ENCODE results near the gene CTBP1. TPM values are rescaled to one million over a fixed set of nuclear protein-coding genes. Genes with fewer than 3 reads are reported as not detected.
A peak's percentile ranks its signal among the peaks of the same experiment; 100 is the strongest.

The CTBP1 gene
- total RNA-seq, 1 experiment from 2014 or later: 223 TPM

DNA sequence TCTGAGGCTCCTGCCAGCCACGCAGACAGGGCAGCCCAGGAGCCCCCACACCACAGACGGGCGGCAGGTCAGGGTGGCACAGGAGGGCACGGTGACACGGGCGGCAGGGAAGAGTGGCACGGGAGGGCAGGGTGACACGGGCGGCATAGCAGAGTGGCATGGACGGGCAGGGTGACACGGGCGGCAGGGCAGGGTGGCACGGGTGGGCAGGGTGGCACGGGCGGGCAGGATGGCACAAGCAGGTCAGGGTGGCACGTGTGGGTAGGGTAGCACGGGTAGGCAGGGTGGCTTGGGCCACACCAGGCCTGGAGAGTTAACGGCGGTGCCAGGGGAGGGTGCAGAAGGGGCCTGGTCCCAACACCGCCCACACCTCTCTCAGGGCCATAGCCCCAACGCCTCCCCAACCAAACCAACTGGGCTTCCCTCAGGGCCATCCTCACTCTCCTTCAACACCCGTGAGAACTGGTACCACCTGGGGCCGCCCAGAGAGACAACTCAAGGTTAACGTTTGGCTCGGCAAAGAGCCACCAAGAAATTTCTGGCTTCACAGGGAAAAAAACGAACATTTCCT, 3.4 kb downstream of the CTBP1 start:
- CTCF ChIA-PET: no interaction called here
- POLR2A ChIA-PET (ENCODE audit: unreplicated experiment): no interaction called here
- H3K27ac ChIP-seq (ENCODE audit: low read length): no peak overlapping the region
- no peak overlapping the region for H2AFZ ChIP-seq (ENCODE audit: low read length)
- no peak for ATAC-seq
- TF ChIP-seq EZH2phosphoT487 (IDR thresholded peaks at IDR 0.05; ENCODE audit: borderline replicate concordance, low read length): no peak
- TF ChIP-seq, protein P1, sequence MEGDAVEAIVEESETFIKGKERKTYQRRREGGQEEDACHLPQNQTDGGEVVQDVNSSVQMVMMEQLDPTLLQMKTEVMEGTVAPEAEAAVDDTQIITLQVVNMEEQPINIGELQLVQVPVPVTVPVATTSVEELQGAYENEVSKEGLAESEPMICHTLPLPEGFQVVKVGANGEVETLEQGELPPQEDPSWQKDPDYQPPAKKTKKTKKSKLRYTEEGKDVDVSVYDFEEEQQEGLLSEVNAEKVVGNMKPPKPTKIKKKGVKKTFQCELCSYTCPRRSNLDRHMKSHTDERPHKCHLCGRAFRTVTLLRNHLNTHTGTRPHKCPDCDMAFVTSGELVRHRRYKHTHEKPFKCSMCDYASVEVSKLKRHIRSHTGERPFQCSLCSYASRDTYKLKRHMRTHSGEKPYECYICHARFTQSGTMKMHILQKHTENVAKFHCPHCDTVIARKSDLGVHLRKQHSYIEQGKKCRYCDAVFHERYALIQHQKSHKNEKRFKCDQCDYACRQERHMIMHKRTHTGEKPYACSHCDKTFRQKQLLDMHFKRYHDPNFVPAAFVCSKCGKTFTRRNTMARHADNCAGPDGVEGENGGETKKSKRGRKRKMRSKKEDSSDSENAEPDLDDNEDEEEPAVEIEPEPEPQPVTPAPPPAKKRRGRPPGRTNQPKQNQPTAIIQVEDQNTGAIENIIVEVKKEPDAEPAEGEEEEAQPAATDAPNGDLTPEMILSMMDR (conservative IDR thresholded peaks at IDR 0.05; ENCODE audit: low read depth, low read length): no peak
- no peak for TF ChIP-seq EZH2 (IDR thresholded peaks at IDR 0.05; ENCODE audit: low read length, unreplicated experiment)
- H3K27me3 ChIP-seq (ENCODE audit: low read length): no peaks in the 10 kb centered on the region
- intact Hi-C loops (cut with micrococcal nuclease): no loop called here
- H3K9me3 ChIP-seq (ENCODE audit: low read length): no peaks in the 10 kb centered on the region
- H3K36me3 ChIP-seq (ENCODE audit: low read depth, low read length): no peaks in the 10 kb centered on the region; the same call in 1 of the 2 replicates
- H3F3A ChIP-seq (ENCODE audit: low read length, unreplicated experiment): no peaks in the 10 kb centered on the region
- peaks cover 15% of the 10 kb centered on the region; the same call in 1 of the 2 replicates for H4K20me1 ChIP-seq (ENCODE audit: low read length)
- H3K4me1 ChIP-seq (ENCODE audit: insufficient read depth, low read length): peaks cover 22% of the 10 kb centered on the region
- H3K4me3 ChIP-seq (ENCODE audit: low read length): peak overlapping the region; percentile 90; the same call in 1 of the 2 replicates
- H3K79me2 ChIP-seq (ENCODE audit: low read length): peaks cover 84% of the 10 kb centered on the region
- DNase-seq: no peak
- peak overlapping the region; percentile 93; the same call in 1 of the 2 replicates for H3K4me2 ChIP-seq (ENCODE audit: low read length)
- no TSS peak for BruUV-seq (replicated peaks)
- H3K9me2 ChIP-seq (replicated peaks; ENCODE audit: low read length): no peaks in the 10 kb centered on the region
- H3K9ac ChIP-seq (ENCODE audit: low read length): no peak overlapping the region

GRCh38 chr4:1244978-1245471, 3.9 kb downstream of the CTBP1 start:
- Histone ChIP-seq H3K4me1 (ENCODE audit: insufficient read depth, low read length) (peaks cover 19% of the 10 kb centered on the region), H2AFZ (ENCODE audit: low read length) (no peak overlapping the region), H3K27ac (ENCODE audit: low read length) (no peak overlapping the region), H3K9me2 (replicated peaks; ENCODE audit: low read length) (no peaks in the 10 kb centered on the region), H3K36me3 (ENCODE audit: low read depth, low read length) (no peaks in the 10 kb centered on the region; the same call in 1 of the 2 replicates), H3K27me3 (ENCODE audit: low read length) (no peaks in the 10 kb centered on the region), H3K4me2 (ENCODE audit: low read length) (no peak overlapping the region), H3K4me3 (ENCODE audit: low read length) (no peak overlapping the region), H3K9ac (ENCODE audit: low read length) (no peak overlapping the region), H4K20me1 (ENCODE audit: low read length) (peaks cover 15% of the 10 kb centered on the region; the same call in 1 of the 2 replicates), H3F3A (ENCODE audit: low read length, unreplicated experiment) (no peaks in the 10 kb centered on the region), H3K79me2 (ENCODE audit: low read length) (peaks cover 80% of the 10 kb centered on the region), H3K9me3 (ENCODE audit: low read length) (no peaks in the 10 kb centered on the region)
- intact Hi-C loops (cut with micrococcal nuclease): no loop called here
- ChIA-PET POLR2A (ENCODE audit: unreplicated experiment) (no interaction called here), CTCF (no interaction called here)
- ATAC-seq (no peak), DNase-seq (no peak)
- BruUV-seq (replicated peaks): no TSS peak
- TF ChIP-seq, protein P1 (conservative IDR thresholded peaks at IDR 0.05; ENCODE audit: low read depth, low read length): no peak
- TF ChIP-seq EZH2 (IDR thresholded peaks at IDR 0.05; ENCODE audit: low read length, unreplicated experiment): no peak
- TF ChIP-seq EZH2phosphoT487 (IDR thresholded peaks at IDR 0.05; ENCODE audit: borderline replicate concordance, low read length): no peak

Measured in PC-3 (cell line).